Choroid plexus epithelial cell (primary cell): ENCODE measurements around the gene CD300LD.

Experiments
- DNase-seq: peaks from one replicate; pipeline ENCODE4 v3.0.0-alpha.2; 2010; ENCODE audit warnings: low read depth
- H3K4me3 ChIP-seq: 2 replicates; pipeline ENCODE4 v1.5.1; 2011; ENCODE audit warnings: low read depth, mild to moderate bottlenecking, control low read depth, low read length, moderate library complexity
- TF ChIP-seq, protein P1 (sequence below): conservative IDR thresholded peaks from 2 replicates; pipeline ENCODE4 v1.5.1; 2011; ENCODE audit warnings: low read depth, mild to moderate bottlenecking, control low read depth, inconsistent platforms, low read length, moderate library complexity

CD300LD gene

DNA sequence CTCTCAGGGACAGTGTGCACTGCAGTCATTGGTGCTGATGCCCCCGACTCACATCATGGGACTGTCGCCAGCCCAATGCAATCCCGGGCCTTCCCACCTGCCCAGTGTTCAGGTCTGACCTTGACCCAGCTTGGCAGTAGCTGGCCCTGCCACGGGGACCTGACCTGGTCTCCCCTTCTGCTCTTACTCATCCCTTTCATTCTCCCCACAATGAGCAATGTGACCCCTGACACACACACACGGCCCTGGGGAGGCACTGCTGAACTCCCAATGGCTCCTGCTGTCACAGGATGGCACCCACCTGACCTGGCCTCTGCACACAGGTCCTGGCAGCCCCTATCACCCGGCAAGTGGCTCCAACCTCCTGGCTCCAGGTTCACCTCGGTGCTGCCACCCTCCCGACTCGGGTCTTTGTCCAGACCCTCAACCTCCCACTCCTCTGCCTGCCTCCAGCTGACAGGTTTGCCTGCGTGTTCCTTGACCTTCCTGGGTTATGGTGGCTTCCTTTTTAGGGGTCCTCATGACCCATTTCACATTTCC is 52.7 kb downstream of the CD300LD start:
- no peak overlapping the region for H3K4me3 ChIP-seq
- TF ChIP-seq, protein P1, sequence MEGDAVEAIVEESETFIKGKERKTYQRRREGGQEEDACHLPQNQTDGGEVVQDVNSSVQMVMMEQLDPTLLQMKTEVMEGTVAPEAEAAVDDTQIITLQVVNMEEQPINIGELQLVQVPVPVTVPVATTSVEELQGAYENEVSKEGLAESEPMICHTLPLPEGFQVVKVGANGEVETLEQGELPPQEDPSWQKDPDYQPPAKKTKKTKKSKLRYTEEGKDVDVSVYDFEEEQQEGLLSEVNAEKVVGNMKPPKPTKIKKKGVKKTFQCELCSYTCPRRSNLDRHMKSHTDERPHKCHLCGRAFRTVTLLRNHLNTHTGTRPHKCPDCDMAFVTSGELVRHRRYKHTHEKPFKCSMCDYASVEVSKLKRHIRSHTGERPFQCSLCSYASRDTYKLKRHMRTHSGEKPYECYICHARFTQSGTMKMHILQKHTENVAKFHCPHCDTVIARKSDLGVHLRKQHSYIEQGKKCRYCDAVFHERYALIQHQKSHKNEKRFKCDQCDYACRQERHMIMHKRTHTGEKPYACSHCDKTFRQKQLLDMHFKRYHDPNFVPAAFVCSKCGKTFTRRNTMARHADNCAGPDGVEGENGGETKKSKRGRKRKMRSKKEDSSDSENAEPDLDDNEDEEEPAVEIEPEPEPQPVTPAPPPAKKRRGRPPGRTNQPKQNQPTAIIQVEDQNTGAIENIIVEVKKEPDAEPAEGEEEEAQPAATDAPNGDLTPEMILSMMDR, result no peak
- DNase-seq, result no peak

- TF ChIP-seq, protein P1, result no peak
- DNase-seq, result no peak
- no peak overlapping the region for H3K4me3 ChIP-seq
These were observed 55.2 kb downstream of the CD300LD start for GRCh38 chr17:74536890-74537289.

DNA sequence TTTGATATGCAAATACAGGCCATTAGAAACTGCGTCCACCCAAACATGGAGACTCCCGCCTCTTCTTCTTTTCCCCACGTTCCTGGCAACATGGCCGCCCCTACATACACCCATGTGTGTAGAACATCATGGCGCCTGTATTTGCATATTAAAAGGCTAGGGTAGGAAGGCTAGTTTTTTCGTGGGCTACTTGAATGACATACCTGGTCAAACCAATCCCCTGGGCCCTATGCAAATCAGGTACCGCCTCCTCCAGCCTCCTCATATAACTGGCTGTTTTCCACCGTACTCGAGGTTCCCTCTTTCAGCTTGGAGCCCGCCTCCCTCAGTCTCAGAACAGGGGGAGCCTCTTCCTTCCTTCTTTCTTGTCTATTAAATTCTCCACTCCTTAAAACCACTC is 60.0 kb downstream of the CD300LD start:
- DNase-seq, result no peak
- TF ChIP-seq, protein P1, result no peak
- H3K4me3 ChIP-seq, result no peak overlapping the region

DNA sequence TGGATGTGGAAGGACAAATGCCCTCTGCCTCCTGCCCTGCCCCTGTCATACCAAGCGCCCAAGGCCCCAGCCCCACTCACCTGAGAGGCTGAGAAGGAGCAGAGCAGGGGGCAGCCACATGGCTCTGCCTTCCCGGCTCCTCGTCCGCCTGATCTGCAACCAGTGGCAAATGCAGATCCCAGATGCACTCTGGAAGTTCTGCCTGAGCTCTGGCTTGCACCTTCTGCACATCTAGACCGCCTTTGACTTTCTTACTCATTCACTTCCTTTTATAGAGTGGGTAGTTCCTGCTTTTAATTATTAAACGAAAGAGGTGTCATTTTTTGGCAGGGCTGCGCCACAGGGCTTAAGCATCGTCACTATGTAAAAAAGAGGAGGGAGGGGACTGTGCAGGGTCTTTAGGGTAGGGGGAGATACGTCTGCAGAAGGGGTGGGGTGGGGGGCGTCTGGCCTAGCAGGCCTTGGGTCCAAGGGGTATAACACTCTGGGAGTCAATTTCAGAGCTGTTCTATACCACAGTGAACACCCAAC is 60.8 kb downstream of the CD300LD start, which contains the start of gene CD300LB:
CD300LB (minus strand) TSS at position 245 of the 531 bp plus-strand sequence; CDS start at position 120, 125 bp downstream.
- no peak for DNase-seq
- H3K4me3 ChIP-seq, result no peak within 1 kb of the TSS
- TF ChIP-seq, protein P1, result no peak

- H3K4me3 ChIP-seq, result no peak overlapping the region
- no peak for DNase-seq
These were observed 61.3 kb downstream of the CD300LD start for GRCh38 chr17:74530831-74531150.

More at GRCh38 chr17:74530831-74531150, 61.3 kb downstream of the CD300LD start:
- TF ChIP-seq, protein P1, result no peak
